ENCODE data around the gene CEMIP.

The CEMIP gene

DNA sequence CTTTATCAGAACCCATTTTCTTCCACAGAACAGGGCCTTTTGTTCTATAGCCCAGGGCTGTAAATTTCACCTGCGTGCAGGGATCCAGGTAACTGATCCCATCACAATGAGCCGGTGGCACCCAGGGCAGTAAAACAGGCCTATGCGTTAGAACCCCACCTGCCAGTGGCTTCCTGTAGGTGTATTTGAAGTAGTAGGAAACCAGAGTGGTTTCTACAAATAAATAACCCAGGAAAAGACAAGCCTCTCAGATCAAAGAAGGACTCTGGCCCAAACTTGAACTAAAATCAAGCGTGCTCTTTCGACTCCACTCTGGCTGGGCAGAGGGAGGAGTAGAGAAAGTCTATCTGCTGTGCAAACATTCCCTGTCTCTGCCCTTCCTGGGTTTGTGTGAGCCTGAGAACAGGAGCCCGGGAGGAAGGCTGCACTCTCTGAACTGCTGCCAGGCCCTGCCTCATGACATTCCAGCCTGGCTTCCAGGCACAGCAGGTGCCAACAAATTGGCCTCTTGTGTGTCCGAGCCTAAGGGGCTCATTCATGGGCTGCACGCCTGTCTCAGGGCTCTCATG is 77.7 kb downstream of the CEMIP start:
- peak; percentile 54 to 78 for DNase-seq

DNA sequence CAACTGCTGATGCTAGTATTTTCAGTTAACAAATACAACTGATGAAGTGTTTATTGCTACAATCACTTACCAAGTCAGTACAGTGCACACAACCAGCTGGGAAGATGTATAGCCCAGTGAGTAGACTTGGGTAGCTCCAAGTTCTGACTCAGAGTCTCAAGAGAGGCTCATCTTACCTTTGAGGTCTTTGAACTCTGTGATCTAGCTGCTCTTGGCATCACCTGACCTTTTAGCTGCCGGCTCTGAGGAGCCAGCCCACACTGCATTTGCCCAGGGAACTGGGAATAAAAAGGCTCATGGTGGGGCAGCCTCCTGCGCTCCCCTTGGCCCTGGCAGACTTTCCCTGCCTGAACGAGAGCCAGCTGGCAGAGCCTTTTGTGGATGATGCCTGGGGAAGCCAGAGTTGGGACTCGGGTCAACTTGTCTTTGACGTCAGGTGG is 82.6 kb downstream of the CEMIP start:
- no peak for DNase-seq

DNA sequence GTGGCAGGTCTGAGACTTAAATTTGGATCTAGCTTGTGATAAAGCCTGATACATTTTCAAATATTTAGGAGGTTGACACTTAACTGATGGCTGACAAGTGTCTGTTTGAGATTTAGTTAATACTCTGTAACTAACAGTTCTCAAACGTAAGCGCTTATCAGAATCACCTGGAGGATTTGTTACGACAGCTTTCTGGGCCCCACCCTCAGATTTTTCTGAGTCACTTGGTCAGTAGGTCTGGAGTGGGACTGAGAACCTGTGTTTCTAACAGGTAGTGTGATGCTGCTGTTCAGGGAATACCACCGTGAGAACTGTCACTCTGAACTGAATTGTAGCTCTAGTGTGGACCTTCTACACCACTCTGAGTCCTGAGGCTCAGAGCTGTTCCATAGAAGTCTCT is 85.5 kb downstream of the CEMIP start:
- DNase-seq = no peak

DNA sequence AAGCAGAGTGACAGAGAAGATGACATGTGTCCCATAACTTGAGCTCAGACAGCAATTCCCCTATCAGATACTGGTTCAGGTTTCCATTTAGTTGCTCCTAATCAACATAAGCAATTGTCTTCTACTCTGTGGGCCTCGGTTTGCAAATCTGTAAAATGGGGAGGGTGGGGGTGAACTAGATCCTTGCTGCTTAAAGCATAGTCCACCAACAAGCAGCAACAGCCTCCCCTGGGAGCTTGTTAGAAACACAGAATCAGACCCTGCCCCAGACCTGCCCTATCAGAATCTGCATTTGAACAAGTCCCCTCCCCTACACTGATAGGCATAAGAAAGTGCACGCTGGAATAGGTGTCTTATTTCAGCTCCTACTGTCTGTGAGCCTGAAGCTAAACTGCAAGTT is 87.8 kb downstream of the CEMIP start:
- no peak for DNase-seq

DNA sequence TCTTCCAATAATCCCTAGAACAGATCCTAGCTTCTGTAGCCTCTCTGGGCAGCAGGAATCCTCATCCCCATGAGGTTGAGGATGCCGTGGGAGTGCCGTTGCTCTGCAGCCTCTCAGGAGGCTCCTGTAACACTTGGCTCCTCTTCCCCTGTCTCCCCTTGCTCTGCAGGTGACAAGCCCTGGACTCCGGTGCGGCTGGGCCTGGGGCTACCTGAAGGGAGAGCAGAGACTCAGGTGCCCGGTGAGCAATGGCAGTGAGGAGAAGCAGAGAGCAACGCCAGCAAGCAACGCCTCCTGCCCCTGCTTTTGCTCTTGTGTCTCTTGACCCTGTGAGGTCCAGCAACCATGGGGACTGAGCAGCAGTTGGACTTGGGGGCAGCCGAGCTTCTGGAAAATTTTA is 91.2 kb downstream of the CEMIP start:
- DNase-seq = no peak

DNA sequence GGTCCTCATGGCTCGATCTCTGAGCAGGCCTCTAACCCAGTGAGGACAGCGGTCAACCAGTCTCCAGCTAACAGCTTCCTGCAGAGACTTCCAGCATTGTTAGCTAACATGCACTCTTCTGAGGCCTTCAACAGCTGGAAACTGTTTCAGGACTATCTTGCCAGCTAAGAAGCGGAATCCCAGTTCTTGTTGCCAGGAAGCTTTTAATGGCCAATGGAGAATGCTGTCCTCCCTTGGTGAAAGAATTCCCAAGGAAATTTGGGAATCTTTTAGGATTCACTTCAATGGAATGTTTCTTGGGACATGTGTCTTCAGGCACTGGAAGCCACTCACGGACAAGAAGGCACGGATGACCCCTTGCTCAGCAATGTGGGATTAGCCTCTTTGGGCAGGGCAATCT is 91.7 kb downstream of the CEMIP start:
- DNase-seq = no peak

DNA sequence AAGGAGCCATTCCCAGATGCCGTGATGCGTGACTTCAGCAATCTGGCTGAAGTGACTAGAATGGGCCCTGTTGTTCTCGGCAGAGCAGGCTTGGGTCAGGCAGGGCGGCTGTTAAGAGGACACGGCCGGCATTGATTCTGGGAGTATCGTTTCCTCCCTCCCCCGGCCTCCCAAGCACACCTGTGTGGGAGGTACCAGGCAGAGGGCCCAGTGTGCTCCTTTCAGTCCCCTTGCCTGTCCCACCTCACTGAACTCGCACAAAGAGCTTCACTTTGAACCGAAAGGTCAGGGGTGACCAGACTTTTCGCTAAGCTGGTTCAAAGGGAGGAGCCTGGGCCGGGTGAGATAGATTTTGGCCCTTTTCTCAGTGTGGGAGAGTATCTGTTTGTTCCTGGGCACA is 92.7 kb downstream of the CEMIP start:
- DNase-seq = no peak

DNA sequence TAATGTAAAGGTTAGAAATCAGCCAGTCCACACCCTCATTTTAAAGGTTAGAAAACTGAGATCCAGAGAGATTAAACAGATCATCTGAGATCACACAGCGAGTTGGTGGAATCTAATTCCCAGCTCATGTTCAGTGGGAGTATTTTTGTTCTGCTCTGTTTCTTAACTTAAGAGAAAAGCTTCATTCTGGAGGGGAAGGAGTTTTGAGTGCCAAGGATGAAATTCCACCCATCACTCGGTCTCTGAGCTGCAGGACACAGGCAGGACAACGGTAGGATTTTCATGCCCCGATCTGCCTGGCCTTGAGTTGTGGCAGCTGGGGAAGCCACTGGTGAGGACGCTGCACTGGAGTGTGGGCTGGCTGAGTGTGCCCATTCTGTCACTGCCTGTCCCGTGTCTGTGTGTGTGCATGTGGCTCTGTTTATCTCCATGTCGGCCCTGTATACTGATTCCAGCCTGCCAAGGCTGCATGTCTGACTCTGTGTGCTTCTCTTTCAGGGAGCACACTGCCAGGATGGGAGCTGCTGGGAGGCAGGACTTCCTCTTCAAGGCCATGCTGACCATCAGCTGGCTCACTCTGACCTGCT is 94.3 kb downstream of the CEMIP start:
- DNase-seq = no peak

DNA sequence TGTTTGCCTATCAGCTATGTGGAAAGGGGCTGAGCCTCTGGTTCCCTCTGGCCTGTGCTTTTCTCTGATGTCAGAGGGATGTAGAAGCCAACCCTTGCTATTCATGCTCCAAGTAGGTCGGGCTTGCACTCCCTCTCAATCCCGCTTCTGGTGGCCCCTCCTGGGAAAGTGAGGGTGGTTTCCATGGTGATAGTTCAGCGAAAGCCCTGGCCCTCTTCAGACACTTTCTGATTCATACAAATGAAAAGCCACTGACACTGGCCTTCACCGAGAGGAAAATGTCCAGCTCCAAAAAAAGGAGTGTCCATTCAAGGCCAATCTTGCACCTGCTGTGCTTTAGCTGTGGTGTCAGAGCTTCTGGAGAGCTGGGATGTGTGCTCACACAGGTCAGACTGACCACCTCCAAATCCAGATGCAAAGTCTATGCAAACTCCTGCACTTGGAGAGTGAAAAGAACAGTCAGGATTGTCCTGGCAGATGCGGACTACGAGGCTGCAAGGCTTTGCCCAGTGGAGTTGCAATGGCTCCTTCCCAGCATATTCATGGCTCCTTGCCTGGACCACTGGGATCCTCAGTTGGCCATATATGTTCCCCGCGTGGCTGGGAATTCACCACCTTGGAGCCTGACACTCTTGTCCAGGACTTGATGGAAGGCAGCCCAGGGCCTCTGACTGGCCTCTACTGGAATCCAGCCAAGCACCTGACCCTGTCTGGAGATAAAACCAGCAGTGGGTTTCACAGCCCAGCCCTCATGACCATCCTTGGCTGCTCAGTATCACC is 96.6 kb downstream of the CEMIP start:
- no peak for DNase-seq

DNA sequence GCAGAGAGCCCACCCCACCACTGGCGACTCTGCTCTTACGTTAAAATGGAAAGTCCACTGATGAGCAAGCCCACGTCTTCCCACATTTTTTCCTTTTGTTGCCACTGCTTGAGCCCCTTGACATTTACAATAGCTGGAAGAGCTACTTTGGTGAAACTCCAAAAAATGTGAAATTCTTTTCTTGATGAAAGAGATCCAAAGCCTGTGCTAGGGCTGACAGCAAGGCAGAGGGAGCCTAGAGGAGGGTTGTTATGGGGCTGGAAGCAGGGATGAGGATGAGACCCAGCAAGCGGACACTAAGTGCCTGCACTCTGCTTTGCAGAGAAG is 97.1 kb downstream of the CEMIP start:
- no peak for DNase-seq

DNA sequence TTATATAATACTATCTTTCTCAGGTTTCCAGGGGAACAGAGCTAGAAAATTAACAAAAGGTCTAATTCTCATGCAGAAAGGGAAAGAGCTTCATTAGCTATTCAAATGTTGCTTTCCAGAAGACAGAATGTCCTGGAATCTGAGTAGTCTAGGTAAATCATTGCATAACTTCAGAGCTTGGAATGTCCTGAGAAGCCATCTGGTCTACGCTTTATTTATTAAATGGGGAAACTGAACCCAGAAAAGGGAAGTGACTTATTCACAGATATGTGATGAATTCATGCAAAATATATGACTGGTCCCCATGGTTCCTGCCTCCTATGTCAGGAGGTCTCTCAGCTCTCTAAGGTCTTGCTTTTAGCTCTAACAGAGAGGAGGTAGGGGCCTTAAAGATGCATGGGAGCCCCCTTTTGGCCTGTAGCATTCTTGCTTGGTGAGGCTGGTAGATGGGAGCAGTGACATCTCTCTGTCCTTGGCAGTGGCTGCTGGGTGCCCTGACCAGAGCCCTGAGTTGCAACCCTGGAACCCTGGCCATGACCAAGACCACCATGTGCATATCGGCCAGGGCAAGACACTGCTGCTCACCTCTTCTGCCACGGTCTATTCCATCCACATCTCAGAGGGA is 99.2 kb downstream of the CEMIP start:
- DNase-seq = no peak

DNA sequence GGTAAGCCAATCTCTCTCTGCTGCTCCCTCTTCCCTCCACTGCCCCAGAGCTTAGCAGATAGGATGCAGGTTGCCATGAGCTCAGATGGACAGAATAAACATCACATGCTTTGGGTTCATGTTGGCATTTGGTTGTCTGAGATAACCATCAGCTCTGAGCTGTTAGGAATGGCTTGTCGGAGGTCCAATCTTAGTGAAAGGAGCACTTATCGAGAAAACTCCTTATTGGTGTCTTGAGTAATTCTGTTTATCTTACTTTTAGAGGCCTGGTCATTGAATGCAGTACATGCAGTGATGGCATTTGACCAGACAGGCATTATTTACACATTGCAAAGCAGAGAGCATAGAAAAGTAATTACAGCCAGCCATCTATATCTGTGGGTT is 99.7 kb downstream of the CEMIP start:
- DNase-seq = no peak

DNA sequence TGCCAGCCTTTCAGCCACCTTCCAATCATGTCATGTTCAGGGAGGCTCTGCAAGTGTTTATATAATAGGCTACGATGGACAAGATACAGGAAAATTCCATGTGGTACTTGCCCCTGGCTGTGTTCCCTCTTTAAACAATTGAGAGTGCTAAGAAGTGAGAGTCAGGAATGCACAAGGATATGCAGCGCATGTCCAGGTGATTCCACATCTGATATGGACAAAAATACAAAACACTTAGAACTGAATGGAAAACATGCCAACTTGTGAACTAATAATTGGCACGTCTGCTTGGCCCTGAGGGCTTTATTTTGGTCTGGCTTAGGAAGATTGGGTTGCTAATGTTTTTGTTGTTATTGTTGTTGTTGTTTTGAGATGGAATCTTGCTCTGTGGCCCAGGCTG is 100.9 kb downstream of the CEMIP start:
- DNase-seq = no peak

DNA sequence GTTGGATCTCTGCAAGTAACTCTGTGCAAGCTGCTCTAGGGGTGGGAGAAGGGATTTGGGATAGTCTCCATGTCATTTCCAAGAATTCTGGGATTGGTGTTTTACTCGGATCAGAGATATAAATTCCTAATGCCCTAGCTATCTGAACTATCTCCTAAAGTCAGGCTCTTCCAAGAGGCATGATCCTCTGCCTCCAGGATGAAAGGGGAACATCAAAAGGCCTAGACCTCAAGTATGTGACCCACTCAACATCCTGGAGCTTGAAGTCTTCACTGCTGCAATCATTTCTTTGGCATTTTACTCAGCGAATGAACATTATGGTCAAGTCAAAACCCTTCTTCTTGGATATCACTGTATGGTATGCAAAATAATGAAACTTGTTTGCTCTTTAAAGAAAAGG is 104.5 kb downstream of the CEMIP start:
- no peak for DNase-seq

DNA sequence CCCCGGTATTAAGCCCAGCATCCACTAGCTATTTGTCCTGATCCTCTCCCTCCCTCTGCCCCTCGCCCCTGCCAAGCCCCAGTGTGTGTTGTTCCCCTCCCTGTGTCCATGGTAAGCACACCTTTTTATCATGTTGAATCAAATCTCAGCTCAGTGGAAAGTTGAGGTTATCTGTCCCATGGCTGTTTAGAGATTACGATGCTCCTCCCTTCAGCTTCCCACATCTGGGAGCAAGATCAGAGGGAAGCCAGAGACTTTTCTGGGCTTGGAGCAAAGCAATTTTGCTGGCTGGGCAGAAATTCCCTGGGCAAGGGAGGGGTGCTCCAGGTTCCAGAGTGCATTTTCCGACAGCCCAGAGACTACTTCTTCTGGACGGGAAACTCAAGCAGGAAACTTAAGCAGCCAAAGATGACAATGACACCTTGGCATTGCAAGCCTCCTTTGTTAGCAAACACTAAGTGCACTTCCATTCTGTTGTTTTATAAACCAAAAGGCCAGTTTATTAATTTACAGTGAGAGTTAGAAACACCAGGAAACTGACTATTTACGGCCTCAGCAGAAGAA is 105.9 kb downstream of the CEMIP start:
- no peak for DNase-seq

DNA sequence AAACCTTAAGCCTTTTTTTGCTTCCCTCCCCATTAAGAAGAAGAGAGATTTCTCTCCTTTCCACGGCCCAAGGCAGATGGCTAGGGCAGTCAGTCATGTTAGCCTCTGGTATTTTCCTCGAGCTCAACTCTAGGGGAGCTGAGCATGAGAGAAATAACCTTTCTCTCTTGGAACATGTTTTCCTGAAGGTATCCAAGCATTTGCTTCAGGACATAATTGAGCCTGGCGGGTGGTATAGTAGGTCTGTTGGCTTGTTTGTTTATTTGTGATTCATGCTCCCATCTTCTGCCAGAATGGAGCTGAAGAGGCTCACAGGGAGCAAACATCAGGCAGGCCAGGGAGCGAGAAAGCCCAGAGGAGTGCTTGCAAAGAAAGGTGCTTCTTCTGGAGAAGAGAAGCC is 108.0 kb downstream of the CEMIP start:
- DNase-seq = no peak

DNA sequence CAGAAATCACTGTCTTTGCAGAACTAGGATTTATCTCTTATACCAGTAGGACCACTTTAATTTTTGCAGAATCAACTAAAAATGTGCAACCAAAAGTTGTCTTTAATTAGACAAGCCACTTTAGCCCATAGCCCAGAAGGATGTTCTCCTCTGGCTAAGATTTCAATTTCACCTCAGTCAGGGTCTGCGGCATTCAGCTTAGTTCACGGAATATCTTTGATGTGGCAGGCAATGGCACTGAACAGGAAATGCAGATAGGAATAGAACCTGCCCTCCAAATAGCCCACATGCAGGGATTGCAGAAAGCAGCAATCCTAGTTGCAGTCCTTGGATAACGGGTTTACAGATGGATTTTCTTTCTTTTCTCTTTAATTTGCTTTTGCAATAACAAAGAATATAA is 109.7 kb downstream of the CEMIP start:
- no peak for DNase-seq

DNA sequence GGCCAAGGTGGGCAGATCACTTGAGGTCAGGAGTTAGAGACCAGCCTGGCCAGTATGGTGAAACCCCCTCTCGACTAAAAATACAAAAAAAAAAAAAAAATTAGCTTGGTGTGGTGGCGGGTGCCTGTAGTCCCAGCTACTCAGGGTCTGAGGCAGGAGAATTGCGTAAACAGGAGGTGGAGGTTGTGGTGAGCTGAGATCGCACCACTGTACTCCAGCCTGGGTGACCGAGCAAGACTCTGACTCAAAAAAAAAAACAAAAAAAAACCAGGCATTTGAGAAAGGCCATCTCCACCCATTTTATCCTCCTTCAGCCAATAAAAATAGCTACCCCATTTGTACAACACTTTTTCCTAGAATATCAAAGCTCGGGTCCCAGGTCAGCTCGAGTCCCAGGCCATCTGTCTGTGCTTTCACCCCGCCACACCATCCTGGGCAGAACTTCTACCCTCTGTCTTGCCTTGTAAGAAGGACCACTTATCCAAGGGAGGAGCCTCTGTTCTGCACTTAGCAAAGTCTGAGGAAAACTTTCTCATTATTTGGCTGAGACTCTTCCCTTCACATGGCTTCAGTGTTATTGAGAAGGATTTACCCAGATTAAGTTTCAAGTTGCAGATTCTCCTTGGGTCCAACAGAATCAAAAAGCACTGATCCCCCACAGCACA is 111.3 kb downstream of the CEMIP start:
- no peak for DNase-seq

DNA sequence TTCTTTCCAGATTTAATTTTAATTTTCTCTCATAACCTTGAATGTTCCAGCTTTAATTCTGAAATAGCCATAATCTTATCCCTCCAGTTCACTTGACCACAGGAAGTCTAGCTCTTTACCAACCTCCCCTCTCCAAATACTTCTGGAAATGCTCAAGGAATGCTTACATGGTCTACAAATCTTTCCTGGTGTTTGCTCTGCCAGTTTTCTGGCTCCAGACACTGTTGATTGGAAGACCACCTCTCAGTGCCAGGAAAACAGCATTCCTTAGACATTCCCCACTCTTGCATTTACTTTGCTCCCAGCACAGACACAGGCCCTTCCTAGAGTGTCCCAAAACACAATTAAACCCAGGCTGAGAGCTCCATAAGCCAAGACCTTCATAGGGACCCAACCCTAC is 111.8 kb downstream of the CEMIP start:
- DNase-seq = no peak

DNA sequence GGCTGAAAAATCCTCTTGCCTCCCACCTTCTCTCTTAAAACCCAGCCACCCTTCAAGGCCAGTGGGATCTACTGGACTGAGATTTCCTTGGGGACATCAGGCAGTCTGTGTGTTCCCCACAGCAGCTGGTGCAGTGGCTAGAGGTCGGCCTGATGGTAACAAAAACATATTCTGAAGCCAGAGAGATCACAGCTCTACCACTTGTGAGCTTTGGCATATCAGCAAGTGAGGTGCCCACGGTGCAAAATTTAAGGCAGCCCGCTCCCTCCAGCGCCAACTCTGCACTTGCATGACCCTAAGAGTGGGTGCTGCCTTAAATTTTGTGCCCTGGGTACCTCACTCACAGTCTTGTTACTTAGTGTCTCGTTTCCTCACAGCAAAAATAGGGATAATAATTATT is 113.2 kb downstream of the CEMIP start:
- DNase-seq = no peak

DNA sequence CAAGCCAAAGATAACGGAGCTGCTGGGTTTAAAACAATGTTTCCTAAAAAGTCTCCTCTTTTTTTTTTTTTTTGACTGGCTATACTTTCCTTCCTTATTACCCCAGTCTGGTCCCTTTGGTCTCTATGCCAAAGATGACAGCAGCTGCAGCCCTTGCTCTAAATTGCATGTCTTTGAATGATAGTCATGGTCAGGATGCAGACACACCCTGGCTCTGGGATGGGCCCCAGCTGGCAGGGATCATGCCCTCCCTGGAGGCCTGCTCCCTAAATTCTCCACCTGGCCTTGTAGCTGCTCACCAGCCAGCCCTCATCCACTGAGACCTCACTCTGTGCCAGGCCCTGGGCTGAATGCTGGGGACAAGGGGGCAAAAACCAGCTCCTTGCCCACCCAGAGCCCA is 114.6 kb downstream of the CEMIP start:
- DNase-seq = no peak

DNA sequence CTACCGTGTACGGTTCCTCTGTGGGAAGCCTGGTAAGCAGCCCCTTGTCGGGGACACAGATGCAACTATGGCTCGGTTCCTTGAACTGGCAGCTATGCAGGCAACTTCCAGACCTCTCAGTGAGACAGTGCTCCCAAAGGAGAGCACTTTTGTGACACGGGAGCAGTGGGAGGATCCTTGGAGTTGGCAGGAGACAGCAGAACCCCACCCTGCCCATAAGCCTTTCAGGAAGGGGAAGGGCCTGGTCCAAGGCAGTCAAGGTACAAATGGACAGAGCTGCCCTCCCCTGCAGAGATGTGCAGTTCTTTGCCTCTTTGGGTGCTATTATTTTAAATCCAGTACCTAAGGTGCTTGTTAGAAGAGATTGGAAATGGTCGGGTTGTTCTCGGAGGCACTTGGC is 115.9 kb downstream of the CEMIP start:
- DNase-seq = no peak

DNA sequence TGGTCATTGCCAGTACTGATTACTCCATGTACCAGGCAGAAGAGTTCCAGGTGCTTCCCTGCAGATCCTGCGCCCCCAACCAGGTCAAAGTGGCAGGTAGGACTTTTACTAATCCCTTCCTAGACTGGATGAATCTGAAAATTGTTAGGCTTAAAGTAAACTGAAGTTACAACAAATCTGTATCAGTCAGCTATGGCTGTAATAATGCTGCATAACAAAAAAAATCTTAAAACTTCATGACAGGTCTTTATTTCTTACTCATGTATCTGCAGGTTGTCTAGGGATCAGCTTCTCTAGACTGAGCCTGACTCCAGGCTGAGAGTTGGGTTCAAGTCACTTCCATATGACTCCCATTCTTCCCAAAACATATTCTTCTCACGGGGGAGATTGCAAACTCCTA is 116.8 kb downstream of the CEMIP start:
- no peak for DNase-seq

DNA sequence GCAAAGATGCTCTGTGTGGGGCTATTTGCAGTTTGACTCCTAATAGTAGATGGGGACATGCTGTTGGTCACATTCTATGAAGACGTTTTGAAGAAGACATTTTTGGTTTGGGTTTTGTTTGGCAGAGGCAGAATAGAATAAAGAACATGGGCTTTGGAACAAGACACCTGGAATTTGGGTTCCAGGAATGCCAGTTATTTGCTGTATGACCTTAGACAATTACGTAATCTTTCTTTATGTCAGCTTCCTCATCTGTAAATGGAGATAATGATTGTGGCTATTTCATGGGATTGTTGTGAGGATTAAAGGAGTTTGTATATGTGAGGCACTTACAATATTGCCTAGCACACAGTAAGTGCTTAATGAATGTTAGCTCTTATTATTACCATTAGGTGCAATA is 118.9 kb downstream of the CEMIP start:
- DNase-seq = no peak
